K562 (cell line): ENCODE results near the gene BCR.

ENCODE experiments used
- EZH2 ChIP-seq: IDR thresholded peaks from 2 replicates; pipeline ENCODE4 v1.6.1; 2012; ENCODE audit warnings: low read depth, mild to moderate bottlenecking, inconsistent platforms, low read length, borderline replicate concordance
- SMAD4 ChIP-seq: fragments of 250-450 bp; sonication (Bioruptor Pico); conservative IDR thresholded peaks from 2 replicates; pipeline ENCODE4 v1.8.0; 2021; ENCODE audit warnings: inconsistent platforms, mild to moderate bottlenecking, moderate library complexity
- TCF7 ChIP-seq: sonication (generic); IDR thresholded peaks from 2 replicates; pipeline ENCODE4 v1.6.1; 2016; ENCODE audit warnings: antibody characterized with exemption, borderline replicate concordance
- TF ChIP-seq, protein P1 (sequence below), 3 experiments: IDR thresholded peaks in 2 of 3; conservative IDR thresholded peaks in 1 of 3; 2 replicates each; pipeline ENCODE4 v1.5.1; 2011 to 2012; ENCODE audit warnings: low read length in 3 of 3, mild to moderate bottlenecking in 3 of 3, control low read depth in 2 of 3, improper control_type of control experiment in 1 of 3, inconsistent platforms in 1 of 3, low read depth in 1 of 3, mixed read lengths in 1 of 3, moderate library complexity in 1 of 3; ENCODE audit not compliant: insufficient read depth in 2 of 3
- TF ChIP-seq, protein P2 (sequence below): sonication (generic); formaldehyde crosslinking; IDR thresholded peaks from 2 replicates; pipeline ENCODE4 v1.8.1; 2023; ENCODE audit warnings: mild to moderate bottlenecking, missing genetic modification reagents

DNA sequence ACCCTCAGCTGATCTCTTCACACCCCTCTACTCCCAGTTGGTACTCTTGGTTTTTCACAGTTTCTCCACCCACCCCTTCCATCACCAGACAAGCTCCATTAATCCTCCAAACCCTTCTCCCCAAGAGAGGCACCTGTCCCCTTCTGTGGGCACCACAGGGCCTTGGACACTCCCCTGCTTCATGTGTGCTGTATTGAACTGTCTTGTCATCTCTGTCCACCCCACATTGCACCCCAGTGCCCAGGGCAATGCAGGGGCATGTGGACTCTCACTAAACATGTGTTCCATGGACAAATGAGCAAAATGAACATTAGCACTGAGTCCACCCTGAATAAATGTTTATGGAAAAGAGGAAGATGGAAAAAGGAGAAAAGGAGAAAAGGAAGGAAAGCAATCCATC is 181.4 kb downstream of the BCR start:
- TF ChIP-seq SMAD4 (CRISPR knock-in tag) (no peak), EZH2 (no peak), TCF7 (no peak)
- TF ChIP-seq, protein P1, sequence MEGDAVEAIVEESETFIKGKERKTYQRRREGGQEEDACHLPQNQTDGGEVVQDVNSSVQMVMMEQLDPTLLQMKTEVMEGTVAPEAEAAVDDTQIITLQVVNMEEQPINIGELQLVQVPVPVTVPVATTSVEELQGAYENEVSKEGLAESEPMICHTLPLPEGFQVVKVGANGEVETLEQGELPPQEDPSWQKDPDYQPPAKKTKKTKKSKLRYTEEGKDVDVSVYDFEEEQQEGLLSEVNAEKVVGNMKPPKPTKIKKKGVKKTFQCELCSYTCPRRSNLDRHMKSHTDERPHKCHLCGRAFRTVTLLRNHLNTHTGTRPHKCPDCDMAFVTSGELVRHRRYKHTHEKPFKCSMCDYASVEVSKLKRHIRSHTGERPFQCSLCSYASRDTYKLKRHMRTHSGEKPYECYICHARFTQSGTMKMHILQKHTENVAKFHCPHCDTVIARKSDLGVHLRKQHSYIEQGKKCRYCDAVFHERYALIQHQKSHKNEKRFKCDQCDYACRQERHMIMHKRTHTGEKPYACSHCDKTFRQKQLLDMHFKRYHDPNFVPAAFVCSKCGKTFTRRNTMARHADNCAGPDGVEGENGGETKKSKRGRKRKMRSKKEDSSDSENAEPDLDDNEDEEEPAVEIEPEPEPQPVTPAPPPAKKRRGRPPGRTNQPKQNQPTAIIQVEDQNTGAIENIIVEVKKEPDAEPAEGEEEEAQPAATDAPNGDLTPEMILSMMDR (IDR thresholded peaks at IDR 0.05 in 2 of 3, conservative IDR thresholded peaks at IDR 0.05 in 1 of 3; ENCODE audit: insufficient read depth in 2 of 3, low read depth in 1 of 3, low read length in 3 of 3) = no peak
- TF ChIP-seq, protein P2, sequence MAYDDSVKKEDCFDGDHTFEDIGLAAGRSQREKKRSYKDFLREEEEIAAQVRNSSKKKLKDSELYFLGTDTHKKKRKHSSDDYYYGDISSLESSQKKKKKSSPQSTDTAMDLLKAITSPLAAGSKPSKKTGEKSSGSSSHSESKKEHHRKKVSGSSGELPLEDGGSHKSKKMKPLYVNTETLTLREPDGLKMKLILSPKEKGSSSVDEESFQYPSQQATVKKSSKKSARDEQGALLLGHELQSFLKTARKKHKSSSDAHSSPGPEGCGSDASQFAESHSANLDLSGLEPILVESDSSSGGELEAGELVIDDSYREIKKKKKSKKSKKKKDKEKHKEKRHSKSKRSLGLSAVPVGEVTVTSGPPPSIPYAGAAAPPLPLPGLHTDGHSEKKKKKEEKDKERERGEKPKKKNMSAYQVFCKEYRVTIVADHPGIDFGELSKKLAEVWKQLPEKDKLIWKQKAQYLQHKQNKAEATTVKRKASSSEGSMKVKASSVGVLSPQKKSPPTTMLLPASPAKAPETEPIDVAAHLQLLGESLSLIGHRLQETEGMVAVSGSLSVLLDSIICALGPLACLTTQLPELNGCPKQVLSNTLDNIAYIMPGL (CRISPR knock-in tag) = no peak
